ENCODE measurements around the gene OSCAR.

The OSCAR gene

GRCh38 chr19:54084410-54084809, 16.2 kb downstream of the OSCAR start:
- no peak for TF ChIP-seq CTCF (IDR thresholded peaks at IDR 0.05; ENCODE audit: insufficient read depth, low read depth, low read length, missing control alignments)
- no peak overlapping the region for H3K4me3 ChIP-seq (ENCODE audit: low read length)
- DNase-seq (ENCODE audit: low read depth): no peak

DNA sequence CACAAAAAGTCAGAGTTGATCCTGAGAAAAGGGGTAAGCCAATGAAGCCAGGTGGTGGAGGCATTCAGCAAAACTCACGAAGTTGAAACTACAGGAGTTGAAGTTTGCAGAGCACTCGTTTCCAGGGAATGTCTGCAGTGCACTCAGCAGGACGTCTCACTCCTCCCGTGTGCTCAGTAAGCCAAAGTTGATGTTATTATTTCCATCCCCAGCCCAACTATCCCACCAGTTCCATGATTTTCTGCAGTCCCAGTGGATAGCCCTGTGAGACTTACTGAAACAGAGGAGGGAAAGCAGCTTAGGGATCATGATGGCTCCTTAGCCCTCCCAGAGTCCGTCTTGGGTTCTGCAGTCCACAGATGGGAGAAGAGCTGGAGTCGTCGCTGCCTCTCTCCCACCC, 19.6 kb downstream of the OSCAR start, which contains the start of gene TARM1:
Gene TARM1 (minus strand): TSS at position 334 of the 400 bp plus-strand sequence. CDS start 25 bp downstream, at position 309.
- TF ChIP-seq CTCF (IDR thresholded peaks at IDR 0.05; ENCODE audit: insufficient read depth, low read depth, low read length, missing control alignments): no peak
- H3K4me3 ChIP-seq (ENCODE audit: low read length): no peak within 1 kb of the TSS
- no peak for DNase-seq (ENCODE audit: low read depth)

GRCh38 chr19:54077334-54077733, 23.3 kb downstream of the OSCAR start:
- no peak for TF ChIP-seq CTCF (IDR thresholded peaks at IDR 0.05; ENCODE audit: insufficient read depth, low read depth, low read length, missing control alignments)
- no peak for DNase-seq (ENCODE audit: low read depth)
- no peak overlapping the region for H3K4me3 ChIP-seq (ENCODE audit: low read length)

DNA sequence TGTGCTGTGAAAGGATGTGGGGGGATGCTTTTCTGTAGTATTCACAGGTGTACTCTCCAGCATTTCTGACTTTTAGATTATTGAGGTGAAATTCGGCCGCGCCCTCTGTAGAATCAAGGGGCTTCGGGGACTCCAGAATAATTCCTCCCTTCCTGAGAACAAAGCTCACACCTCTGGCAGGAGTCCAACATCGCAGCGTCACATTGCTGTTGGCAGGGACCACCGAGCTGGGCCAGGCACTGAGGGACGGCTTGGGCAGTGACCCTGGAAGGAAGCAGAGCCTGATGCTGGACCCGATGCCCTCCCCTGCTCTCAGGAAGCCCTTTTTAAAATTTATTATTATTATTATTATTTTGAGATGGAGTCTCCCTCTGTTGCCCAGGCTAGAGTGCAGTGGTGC, 25.8 kb downstream of the OSCAR start:
- no peak overlapping the region for H3K4me3 ChIP-seq (ENCODE audit: low read length)
- no peak for DNase-seq (ENCODE audit: low read depth)
- TF ChIP-seq CTCF (IDR thresholded peaks at IDR 0.05; ENCODE audit: insufficient read depth, low read depth, low read length, missing control alignments): no peak

DNA sequence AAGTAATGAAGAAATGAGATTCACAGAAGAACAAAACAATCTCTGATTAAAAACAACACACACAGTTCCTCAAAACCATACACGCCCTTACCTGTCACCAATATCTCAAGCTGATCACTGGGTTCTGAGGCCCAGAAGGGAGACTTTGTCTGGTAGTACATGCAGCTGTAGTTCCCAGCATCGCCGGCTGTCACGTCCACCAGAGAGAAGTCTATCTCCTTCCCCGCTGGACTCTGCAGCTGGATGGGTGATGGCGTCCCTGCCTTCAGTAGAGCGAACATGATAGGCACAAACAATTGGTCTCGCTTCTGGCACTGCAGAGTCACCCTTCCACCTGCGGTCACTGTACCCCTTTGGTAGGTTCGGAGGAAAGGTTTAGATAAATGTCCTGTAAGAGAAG, 26.8 kb downstream of the OSCAR start:
- no peak for DNase-seq (ENCODE audit: low read depth)
- TF ChIP-seq CTCF (IDR thresholded peaks at IDR 0.05; ENCODE audit: insufficient read depth, low read depth, low read length, missing control alignments): no peak
- no peak overlapping the region for H3K4me3 ChIP-seq (ENCODE audit: low read length)

DNA sequence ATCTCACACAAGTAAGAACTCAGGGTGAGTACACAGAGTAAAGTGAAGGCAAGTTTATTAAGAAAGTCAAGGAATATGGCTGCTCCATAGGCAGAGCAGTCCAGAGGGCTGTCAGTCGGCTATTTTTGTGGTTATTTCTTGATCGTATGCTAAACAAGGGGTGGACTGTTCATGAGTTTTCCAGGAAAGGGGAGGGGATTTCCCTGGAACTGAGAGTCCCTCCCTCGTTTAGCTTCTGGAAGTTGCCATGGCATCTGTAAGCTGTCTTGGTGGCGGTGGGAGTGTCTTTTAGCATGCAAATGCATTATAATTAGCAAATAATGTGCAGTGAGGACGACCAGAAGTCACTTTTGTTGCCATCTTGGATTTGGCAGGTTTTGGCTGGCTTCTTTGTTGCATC, 31.1 kb downstream of the OSCAR start:
- no peak for TF ChIP-seq CTCF (IDR thresholded peaks at IDR 0.05; ENCODE audit: insufficient read depth, low read depth, low read length, missing control alignments)

DNA sequence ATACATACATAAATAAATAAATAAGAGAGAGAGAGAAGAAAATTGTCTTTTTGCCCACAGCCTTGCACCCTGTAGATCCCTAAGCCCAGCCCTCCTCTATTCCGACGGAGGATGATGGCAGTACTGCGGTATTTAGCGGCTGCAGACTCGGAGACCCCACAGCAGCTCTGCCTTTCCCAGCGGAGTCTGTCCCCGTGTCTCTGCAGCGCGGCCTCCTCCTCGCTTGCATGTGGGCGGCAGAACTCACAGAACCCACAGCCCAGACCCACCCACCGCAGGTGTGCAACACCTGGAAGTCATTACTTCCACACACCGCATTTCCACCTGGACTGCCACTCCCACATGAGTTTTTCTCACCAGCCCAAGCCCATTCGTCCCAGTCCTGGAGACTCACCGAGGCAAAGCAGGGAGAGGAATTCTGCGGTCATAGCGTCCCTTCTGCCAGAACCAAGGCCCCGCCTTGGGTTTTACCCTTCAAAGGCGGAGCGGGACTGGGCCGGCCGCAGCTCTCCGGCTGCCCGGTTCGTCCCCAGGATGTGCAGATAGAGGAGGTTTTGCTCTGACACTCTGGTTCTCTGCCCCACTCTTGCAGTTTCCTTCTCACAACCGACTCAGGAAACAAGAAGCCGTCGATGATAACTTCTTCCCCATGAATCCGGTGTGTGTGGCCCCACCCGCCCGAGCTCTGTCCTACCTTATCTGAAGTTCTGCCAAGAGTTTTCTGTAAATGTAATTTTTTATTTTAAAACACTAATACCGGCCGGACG, 37.1 kb downstream of the OSCAR start, which contains the start of gene VSTM1:
Gene VSTM1 (minus strand): TSS at position 548 of the 767 bp plus-strand sequence. CDS start 120 bp downstream, at position 428.
- no peak for TF ChIP-seq CTCF (IDR thresholded peaks at IDR 0.05; ENCODE audit: insufficient read depth, low read depth, low read length, missing control alignments)
- H3K4me3 ChIP-seq (ENCODE audit: low read length): no peak within 1 kb of the TSS

More for the DNA sequence above, 31.1 kb downstream of the OSCAR start:
- H3K4me3 ChIP-seq (ENCODE audit: low read length): no peak overlapping the region
- DNase-seq (ENCODE audit: low read depth): no peak

More for the DNA sequence above, 37.1 kb downstream of the OSCAR start, which contains the start of gene VSTM1:
- DNase-seq (ENCODE audit: low read depth): no peak
